ENCODE results near the gene NECAB3.

Gene NECAB3

GRCh38 chr20:33663161-33664084 lies 10.8 kb downstream of the NECAB3 start:
- DNase-seq, result peak; percentile 39 to 77

- DNase-seq, result no peak
Observed at GRCh38 chr20:33662172-33662571, 12.1 kb downstream of the NECAB3 start, which contains the start of gene C20orf144. C20orf144 (plus strand) TSS chr20:33662327; CDS start chr20:33662346, 19 bp downstream.

GRCh38 chr20:33660685-33661058 lies 13.6 kb downstream of the NECAB3 start:
- no peak for DNase-seq

- DNase-seq, result no peak
Observed at GRCh38 chr20:33660035-33660684, 14.1 kb downstream of the NECAB3 start.

GRCh38 chr20:33659341-33660034 lies 14.7 kb downstream of the NECAB3 start:
- no peak for DNase-seq

- no peak for DNase-seq
Observed at GRCh38 chr20:33658929-33659328, 15.3 kb downstream of the NECAB3 start.

GRCh38 chr20:33658510-33658909 lies 15.7 kb downstream of the NECAB3 start:
- DNase-seq, result no peak

GRCh38 chr20:33657704-33658095 lies 16.5 kb downstream of the NECAB3 start:
- no peak for DNase-seq

GRCh38 chr20:33656783-33657703 lies 17.2 kb downstream of the NECAB3 start:
- no peak for DNase-seq

GRCh38 chr20:33656010-33656782 lies 18.0 kb downstream of the NECAB3 start:
- no peak for DNase-seq

- DNase-seq, result no peak
Observed at GRCh38 chr20:33655164-33655563, 19.1 kb downstream of the NECAB3 start.

- DNase-seq, result peak in 1 of 2 experiments; percentile 48
Observed at GRCh38 chr20:33654680-33655161, 19.5 kb downstream of the NECAB3 start.

GRCh38 chr20:33653900-33654596 lies 20.2 kb downstream of the NECAB3 start:
- peak; percentile 95 to 97 for DNase-seq

GRCh38 chr20:33653218-33653899 lies 20.9 kb downstream of the NECAB3 start:
- peak in 1 of 2 experiments; percentile 53 for DNase-seq

- DNase-seq, result no peak
Observed at GRCh38 chr20:33651562-33652048, 22.6 kb downstream of the NECAB3 start.

GRCh38 chr20:33650753-33651561 lies 23.3 kb downstream of the NECAB3 start:
- no peak for DNase-seq

- DNase-seq, result no peak
Observed at GRCh38 chr20:33650111-33650752, 24.0 kb downstream of the NECAB3 start.

- DNase-seq, result peak in 1 of 2 experiments; percentile 44
Observed at GRCh38 chr20:33649201-33649681, 25.0 kb downstream of the NECAB3 start.
